ENCODE measurements around the gene EFEMP2. TPM values are rescaled to one million over a fixed set of nuclear protein-coding genes. Genes with fewer than 3 reads are reported as not detected.

The EFEMP2 gene
- polyA plus RNA-seq (ENCODE audit: insufficient read length in 4 of 4): 100 to 1,000 TPM; 102 to 212 (median 121) TPM

GRCh38 chr11:65872586-65873317, at the start of gene EFEMP2:
EFEMP2 (minus strand) TSS chr11:65872800; CDS start chr11:65872354, 446 bp downstream.
- DNase-seq (ENCODE audit: low read depth in 4 of 4, low spot score in 3 of 4): no peak

DNA sequence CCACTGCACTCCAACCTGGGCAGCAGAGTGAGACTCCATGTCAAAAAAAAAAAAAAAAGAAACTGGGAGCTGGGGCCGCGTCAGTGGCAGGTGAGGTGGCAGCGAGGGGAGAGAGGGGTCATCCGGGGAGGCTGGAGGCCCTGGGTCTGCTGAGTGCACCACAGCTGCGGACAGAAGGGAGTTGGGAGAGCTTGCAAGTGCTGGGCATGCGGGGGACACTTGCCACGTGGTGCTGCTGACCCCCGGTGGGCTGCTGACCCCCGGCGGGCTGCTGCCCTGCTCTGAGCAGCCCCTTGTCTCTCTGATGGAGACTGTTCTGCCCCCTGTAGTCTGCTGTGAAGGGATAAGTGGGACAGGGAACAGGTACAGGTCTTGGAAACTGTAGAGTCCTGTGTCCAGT, 49.3 kb upstream of the EFEMP2 start:
- DNase-seq (ENCODE audit: low read depth in 4 of 4, low spot score in 3 of 4): no peak

- no peak for DNase-seq (ENCODE audit: low read depth in 4 of 4, low spot score in 3 of 4)
These were observed 48.5 kb upstream of the EFEMP2 start for GRCh38 chr11:65921033-65921555.

DNA sequence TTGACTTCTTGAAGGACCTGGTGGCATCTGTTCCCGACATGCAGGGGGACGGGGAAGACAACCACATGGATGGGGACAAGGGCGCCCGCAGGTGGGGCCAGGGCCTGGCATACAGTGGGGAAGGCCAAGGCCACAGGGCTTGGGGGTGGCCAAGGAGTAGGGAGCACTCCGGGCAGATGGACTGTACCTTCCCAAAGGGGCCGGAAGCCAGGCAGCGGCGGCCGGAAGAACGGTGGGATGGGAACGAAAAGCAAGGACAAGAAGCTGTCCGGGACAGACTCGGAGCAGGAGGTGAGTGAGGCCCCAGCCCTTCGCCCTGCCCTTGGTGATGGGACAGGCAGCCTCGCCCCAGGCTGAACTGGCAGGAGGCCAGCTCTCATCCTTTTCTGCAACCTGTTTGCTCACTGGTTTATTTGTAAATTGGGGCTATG, 47.8 kb upstream of the EFEMP2 start:
- DNase-seq (ENCODE audit: low read depth in 4 of 4, low spot score in 3 of 4): no peak

DNA sequence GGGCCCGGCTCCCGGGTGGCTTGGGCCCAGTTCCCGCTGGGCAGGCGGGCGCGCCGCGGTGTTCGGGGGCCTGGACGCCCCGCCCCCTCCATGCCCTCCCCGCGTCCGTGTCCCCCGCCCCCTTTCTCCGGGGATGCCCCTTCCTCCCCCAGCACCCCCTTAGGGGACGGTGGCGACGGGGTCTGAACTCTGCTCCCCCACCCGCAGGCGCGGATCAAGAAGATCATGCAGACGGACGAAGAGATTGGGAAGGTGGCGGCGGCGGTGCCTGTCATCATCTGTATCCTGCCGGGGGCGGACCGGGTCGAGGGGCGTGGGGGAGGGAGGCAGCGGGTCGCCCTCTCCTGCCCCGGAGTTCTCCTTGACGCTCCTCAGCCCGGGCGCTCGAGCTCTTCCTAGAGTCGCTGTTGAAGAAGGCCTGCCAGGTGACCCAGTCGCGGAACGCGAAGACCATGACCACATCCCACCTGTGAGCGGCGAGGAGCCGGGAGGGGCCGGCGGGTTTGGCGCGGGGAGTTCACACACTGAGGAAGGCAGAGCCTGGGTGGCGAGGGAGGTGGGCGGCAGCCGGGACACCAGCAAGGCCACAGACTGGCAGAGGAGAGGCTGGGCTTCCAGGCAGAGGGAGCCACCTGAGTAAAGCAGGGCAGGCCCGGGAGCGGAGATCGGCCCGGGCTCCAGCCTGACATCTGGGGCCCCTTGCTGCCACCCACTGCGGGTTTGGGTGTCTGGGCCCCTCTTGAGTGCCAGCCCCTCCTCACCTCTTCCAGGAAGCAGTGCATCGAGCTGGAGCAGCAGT, 47.2 kb upstream of the EFEMP2 start:
- no peak for DNase-seq (ENCODE audit: low read depth in 4 of 4, low spot score in 3 of 4)

GRCh38 chr11:65919141-65919572, 46.6 kb upstream of the EFEMP2 start, which contains the start of gene DRAP1:
DRAP1 (plus strand) TSS chr11:65919426; CDS start chr11:65919502, 76 bp downstream.
- peak; percentile 88 to 96 (median 94) for DNase-seq (ENCODE audit: low read depth in 4 of 4, low spot score in 3 of 4)

DNA sequence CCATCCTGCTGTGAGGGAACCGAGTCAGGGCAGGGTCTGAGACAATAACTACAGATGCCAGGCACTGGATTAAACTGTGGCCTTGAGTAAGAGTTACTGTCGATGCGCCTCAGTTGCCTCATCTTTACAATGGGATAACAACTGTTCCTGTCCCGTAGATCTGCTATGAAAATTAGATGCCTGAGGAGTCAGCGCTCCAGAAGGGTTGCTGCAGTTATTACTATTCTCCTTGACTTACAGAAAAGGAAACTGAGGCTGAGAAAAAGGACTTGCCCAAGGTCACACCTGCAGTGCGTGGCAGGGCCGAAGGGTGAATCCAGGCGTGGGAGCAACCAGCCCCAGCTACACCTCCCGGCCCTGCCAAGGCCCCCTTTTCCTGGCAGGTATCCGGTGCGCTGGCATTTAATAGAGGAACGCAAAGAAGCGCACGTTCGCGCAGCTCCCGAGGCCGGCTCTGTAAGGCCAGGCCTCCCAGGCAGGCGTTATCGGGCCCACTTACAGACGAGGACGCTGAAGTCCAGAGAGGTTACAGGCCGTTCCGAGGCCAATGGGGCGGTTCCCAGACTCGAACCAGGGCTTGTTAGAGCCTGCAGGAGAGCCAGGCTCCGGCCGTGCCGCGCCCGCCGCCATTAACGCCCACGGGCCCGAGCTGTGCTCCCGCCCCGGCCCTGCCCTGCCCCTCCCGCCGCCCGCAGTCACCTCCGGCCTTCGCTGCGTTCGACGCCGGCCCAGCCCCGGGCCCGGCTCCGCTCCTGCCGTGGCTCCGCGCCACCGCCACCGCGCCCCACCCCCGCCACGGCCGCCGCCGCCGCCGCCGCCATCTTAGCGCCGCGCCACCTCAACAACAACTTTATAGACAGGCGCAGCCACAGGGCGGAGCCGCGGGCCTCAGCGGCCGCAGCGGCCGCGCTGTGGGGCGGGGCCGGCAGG, 45.9 kb upstream of the EFEMP2 start, which contains the start of gene C11orf68:
C11orf68 (minus strand) TSS at position 852 of the 930 bp plus-strand sequence; CDS start at position 821, 31 bp downstream.
- DNase-seq (ENCODE audit: low read depth in 4 of 4, low spot score in 3 of 4): no peak

DNA sequence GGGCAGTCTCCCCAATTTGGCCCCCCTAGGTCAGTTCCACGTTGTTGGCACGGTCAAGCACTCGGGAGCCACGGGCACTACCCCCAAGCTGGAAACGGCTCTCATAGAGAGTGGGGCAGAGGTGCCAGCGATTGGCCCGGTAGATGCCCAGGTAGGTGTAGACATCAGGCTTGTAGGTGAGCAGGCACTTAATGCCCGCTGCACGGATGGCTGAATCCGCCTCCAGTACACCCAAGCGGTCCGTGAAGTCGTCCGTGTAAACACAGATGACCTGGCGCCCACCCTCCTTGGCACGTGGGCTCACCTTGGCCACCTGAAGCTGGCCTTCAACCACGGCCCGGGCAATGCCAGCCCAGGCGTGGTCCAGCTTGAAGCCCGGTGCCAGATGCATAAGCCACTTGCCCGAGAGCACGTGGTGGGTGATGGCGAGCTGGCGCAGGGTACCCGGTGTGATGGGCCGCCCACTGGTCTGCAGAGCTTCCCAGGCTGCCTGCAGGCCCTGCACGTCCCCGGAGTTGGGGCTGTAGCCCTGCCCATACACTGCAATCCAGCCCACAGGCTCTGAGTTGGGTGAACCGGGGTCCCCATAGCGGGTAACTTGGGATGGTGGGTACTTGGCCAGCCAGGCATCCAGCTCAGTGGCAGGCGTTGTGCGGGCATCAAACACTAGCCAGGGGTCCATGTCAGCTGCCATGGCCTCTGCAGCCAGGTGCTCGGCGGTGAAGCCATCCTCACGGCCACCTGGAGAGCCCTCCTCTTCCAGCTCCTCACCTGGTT, 45.0 kb upstream of the EFEMP2 start:
- DNase-seq (ENCODE audit: low read depth in 4 of 4, low spot score in 3 of 4): no peak

GRCh38 chr11:65917077-65917433, 44.5 kb upstream of the EFEMP2 start:
- DNase-seq (ENCODE audit: low read depth in 4 of 4, low spot score in 3 of 4): no peak

- no peak for DNase-seq (ENCODE audit: low read depth in 4 of 4, low spot score in 3 of 4)
These were observed 43.8 kb upstream of the EFEMP2 start for GRCh38 chr11:65916391-65916790.

- DNase-seq (ENCODE audit: low read depth in 4 of 4, low spot score in 3 of 4): no peak
These were observed 43.2 kb upstream of the EFEMP2 start for GRCh38 chr11:65915821-65916251.

- no peak for DNase-seq (ENCODE audit: low read depth in 4 of 4, low spot score in 3 of 4)
These were observed 42.7 kb upstream of the EFEMP2 start for GRCh38 chr11:65915101-65915820.

DNA sequence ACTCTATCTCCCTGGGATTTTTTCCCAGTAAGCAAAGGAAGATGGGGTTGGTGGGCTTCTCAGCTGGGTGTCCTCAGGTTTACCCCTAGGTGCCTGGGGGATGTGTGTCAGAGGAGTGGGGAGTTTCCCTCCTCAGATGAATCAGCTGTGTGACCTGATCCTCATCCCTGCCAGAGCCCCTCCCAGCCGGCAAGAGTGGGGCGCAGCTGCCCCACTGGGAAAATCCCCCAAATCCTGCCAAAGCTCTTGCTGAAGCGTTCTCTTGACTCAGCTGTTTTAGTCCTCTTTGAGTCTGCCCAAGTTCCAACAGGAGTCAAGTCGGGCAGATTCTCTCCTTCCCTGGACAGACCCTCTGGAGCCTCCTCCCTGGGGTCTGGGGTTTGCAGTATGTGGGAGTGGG, 40.2 kb upstream of the EFEMP2 start:
- no peak for DNase-seq (ENCODE audit: low read depth in 4 of 4, low spot score in 3 of 4)

DNA sequence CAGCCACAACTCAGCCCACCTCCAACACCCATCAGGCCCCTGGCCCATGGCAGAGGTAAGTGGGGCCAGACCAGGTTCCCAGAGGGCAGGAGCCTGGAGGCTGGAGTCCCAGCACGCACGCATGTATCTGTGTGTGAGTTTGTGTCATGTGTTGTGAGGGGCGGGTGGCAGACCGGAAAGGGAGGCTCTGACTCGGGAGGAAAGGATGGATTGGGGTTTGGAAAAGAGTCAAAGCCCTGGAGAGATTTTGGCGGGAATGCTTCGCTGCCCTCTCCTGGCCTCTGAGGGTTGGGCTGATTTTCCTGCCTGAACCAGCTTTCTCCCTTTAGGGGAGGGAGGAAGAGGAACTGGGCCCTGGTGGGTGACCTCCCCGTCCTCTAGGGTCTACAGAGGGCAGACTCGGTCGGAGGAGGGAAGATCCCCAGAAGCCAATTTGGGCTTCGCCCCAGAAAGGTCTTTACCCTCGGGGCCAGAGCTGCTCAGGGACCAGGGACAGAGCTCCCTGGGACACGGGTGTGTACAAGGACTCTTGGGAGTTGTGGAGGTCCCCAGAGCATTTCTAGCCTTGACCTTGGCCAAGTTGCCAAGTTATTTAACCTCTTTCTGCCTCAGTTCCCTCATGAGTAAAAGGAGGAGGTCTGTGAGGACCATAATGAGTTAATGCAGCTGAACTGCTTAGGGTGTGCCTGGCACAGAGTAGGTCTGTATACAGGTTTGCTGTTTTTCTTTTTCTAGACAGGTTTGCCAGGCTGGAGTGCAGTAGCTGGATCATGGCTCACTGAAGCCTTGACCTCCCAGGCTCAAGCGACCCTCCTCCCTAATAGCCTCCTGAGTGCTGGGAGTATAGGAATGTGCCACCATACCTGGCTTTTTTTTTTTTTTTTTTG, 39.3 kb upstream of the EFEMP2 start:
- DNase-seq (ENCODE audit: low read depth in 4 of 4, low spot score in 3 of 4): no peak

DNA sequence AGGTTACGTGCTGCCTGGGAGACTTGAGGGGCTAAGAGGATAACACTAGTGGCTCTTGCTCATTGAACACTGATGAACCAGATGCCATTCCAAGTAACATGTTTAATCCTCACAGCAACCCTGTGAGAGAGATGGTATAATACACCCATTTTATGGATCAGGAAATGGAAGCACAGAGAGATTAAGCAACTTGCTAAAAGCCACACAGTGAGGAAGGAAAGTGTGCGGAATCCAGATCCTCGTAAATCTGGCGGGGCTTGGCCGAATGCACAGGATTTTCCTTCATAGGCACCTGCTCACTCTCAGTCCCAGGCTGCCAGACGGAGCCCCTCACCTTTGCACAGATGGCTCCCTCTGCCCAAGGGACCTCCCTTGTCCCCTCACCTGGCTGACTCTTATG, 35.3 kb upstream of the EFEMP2 start:
- DNase-seq (ENCODE audit: low read depth in 4 of 4, low spot score in 3 of 4): no peak

DNA sequence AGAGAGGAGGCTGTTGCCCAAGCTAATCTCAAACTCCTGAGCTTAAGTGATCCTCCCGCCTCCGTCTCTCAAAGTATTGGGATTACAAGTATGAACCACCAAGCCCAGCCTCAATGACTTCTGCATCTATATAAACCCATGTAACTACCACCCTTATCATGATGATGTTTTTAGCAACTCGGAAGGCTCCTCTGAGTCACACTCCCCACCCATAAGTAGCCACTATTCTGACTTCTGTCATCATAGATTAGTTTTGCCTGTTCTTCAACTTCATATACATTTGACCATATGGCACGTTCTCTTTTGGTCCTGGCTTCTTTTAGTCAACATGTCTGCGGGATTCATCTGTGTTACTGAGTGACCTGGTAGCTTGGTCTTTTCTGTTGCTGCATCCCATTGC, 34.0 kb upstream of the EFEMP2 start:
- DNase-seq (ENCODE audit: low read depth in 4 of 4, low spot score in 3 of 4): no peak

GRCh38 chr11:65903715-65904114, 31.1 kb upstream of the EFEMP2 start:
- DNase-seq (ENCODE audit: low read depth in 4 of 4, low spot score in 3 of 4): no peak

- no peak for DNase-seq (ENCODE audit: low read depth in 4 of 4, low spot score in 3 of 4)
These were observed 30.5 kb upstream of the EFEMP2 start for GRCh38 chr11:65903068-65903481.
